HFF-Myc (cell line): ENCODE data around the gene ZNF335.

Experiments used
- DNase-seq: peaks from one replicate; pipeline ENCODE4 v3.0.0-alpha.2; 2011; ENCODE audit warnings: low read depth; ENCODE audit errors: extremely low read depth
- H3K4me3 ChIP-seq: replicated peaks from 2 replicates; pipeline ENCODE4 v1.5.1; 2011; ENCODE audit warnings: low read depth, mild to moderate bottlenecking, control low read depth, low read length
- CTCF ChIP-seq: IDR thresholded peaks from 2 replicates; pipeline ENCODE4 v1.5.1; 2012; ENCODE audit warnings: mild to moderate bottlenecking, low read depth, low read length, control low read depth; ENCODE audit errors: missing control alignments

ZNF335 gene, protein sequence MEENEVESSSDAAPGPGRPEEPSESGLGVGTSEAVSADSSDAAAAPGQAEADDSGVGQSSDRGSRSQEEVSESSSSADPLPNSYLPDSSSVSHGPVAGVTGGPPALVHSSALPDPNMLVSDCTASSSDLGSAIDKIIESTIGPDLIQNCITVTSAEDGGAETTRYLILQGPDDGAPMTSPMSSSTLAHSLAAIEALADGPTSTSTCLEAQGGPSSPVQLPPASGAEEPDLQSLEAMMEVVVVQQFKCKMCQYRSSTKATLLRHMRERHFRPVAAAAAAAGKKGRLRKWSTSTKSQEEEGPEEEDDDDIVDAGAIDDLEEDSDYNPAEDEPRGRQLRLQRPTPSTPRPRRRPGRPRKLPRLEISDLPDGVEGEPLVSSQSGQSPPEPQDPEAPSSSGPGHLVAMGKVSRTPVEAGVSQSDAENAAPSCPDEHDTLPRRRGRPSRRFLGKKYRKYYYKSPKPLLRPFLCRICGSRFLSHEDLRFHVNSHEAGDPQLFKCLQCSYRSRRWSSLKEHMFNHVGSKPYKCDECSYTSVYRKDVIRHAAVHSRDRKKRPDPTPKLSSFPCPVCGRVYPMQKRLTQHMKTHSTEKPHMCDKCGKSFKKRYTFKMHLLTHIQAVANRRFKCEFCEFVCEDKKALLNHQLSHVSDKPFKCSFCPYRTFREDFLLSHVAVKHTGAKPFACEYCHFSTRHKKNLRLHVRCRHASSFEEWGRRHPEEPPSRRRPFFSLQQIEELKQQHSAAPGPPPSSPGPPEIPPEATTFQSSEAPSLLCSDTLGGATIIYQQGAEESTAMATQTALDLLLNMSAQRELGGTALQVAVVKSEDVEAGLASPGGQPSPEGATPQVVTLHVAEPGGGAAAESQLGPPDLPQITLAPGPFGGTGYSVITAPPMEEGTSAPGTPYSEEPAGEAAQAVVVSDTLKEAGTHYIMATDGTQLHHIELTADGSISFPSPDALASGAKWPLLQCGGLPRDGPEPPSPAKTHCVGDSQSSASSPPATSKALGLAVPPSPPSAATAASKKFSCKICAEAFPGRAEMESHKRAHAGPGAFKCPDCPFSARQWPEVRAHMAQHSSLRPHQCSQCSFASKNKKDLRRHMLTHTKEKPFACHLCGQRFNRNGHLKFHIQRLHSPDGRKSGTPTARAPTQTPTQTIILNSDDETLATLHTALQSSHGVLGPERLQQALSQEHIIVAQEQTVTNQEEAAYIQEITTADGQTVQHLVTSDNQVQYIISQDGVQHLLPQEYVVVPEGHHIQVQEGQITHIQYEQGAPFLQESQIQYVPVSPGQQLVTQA (N-terminal part only)

GRCh38 chr20:45971675-45972499, at the start of gene ZNF335:
Gene ZNF335, minus strand, starts transcription at chr20:45972203. Its CDS starts 793 bp downstream, at chr20:45971410.
- DNase-seq = peak; percentile 82
- TF ChIP-seq CTCF = peak; percentile 17
- H3K4me3 ChIP-seq = peak within 1 kb of the TSS; percentile 77

GRCh38 chr20:46020555-46020954, 48.6 kb upstream of the ZNF335 start:
- no peak overlapping the region for H3K4me3 ChIP-seq
- no peak for TF ChIP-seq CTCF
- DNase-seq = no peak

DNA sequence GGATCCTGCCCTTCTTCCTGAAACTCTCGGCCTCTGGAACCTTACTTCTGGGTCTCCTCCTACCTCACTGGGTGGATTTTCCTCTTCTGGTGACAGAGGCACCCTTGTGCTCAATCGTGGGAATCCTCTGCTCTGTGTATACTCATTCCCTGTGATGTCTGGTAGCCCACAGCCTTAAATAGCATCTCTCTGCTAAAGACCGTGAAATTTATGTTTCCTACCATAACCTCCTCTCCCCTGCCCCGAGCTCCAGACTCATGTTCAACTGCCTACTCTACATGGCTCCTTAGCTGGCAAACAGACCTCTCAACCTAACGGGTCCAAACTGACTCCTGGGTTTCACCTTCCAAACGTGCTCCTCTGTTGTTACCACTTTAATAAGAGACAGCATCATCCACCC, 46.6 kb upstream of the ZNF335 start:
- no peak overlapping the region for H3K4me3 ChIP-seq
- no peak for TF ChIP-seq CTCF
- no peak for DNase-seq

- no peak for DNase-seq
- H3K4me3 ChIP-seq = no peak overlapping the region
- TF ChIP-seq CTCF = no peak
These were observed 46.1 kb upstream of the ZNF335 start for GRCh38 chr20:46018112-46018511.

- no peak overlapping the region for H3K4me3 ChIP-seq
- no peak for DNase-seq
- TF ChIP-seq CTCF = no peak
These were observed 45.3 kb upstream of the ZNF335 start for GRCh38 chr20:46017272-46017671.
